Activated T-helper 1 cell treated with Interleukin-2 at 50 U/mL for 16 hours (primary cell): Measurements from ENCODE around the gene CBL.
A peak's percentile ranks its signal among the peaks of the same experiment; 100 is the strongest.
"Not testable (repeated sequence)": the region's sequence is repeated elsewhere in the genome, so short reads cannot be mapped to it uniquely, and the experiment has no call there.

Experiments used
- DNase-seq: peaks from one replicate; pipeline ENCODE4 v3.0.0-alpha.2; 2020; ENCODE audit warnings: low read depth

Gene CBL

GRCh38 chr11:119205574-119206510, at the start of gene CBL:
Gene CBL, plus strand, starts transcription at chr11:119206339. Its CDS starts 79 bp downstream, at chr11:119206418.
- DNase-seq, result peak; percentile 96

GRCh38 chr11:119156496-119156895, 49.6 kb upstream of the CBL start:
- DNase-seq, result no peak

GRCh38 chr11:119157063-119157462, 49.1 kb upstream of the CBL start:
- no peak for DNase-seq

- DNase-seq, result no peak
Measured at GRCh38 chr11:119158467-119158866, 47.7 kb upstream of the CBL start.

- no peak for DNase-seq
Measured at GRCh38 chr11:119160151-119160550, 46.0 kb upstream of the CBL start.

GRCh38 chr11:119161871-119162270, 44.3 kb upstream of the CBL start:
- DNase-seq, result no peak

GRCh38 chr11:119166368-119167076, 39.6 kb upstream of the CBL start:
- no peak for DNase-seq

- DNase-seq, result not testable (repeated sequence)
Measured at GRCh38 chr11:119167077-119167458, 39.1 kb upstream of the CBL start.

- DNase-seq, result no peak
Measured at GRCh38 chr11:119167933-119168332, 38.2 kb upstream of the CBL start.

GRCh38 chr11:119168471-119169281, 37.5 kb upstream of the CBL start, which contains the start of gene NLRX1:
Gene NLRX1, plus strand, starts transcription at chr11:119168725. Its CDS starts 2,679 bp downstream, at chr11:119171404.
- DNase-seq, result peak; percentile 69

GRCh38 chr11:119169282-119169719, 36.8 kb upstream of the CBL start:
- peak; percentile 7 for DNase-seq

GRCh38 chr11:119172513-119172912, 33.6 kb upstream of the CBL start:
- DNase-seq, result no peak

- DNase-seq, result no peak
Measured at GRCh38 chr11:119173453-119173852, 32.7 kb upstream of the CBL start.

GRCh38 chr11:119175493-119176077, 30.6 kb upstream of the CBL start:
- DNase-seq, result no peak

GRCh38 chr11:119178166-119178680, 27.9 kb upstream of the CBL start:
- DNase-seq, result no peak

- no peak for DNase-seq
Measured at GRCh38 chr11:119179342-119179741, 26.8 kb upstream of the CBL start.

- DNase-seq, result no peak
Measured at GRCh38 chr11:119179983-119180382, 26.2 kb upstream of the CBL start.

- no peak for DNase-seq
Measured at GRCh38 chr11:119180729-119181676, 25.1 kb upstream of the CBL start.

GRCh38 chr11:119181677-119182412, 24.3 kb upstream of the CBL start:
- no peak for DNase-seq

GRCh38 chr11:119184399-119184798, 21.7 kb upstream of the CBL start:
- not testable (repeated sequence) for DNase-seq
